Neuron (in vitro differentiated cells): ENCODE results near the gene RBFOX2.

ENCODE experiments used
- H2AFZ ChIP-seq: one replicate; pipeline ENCODE4 v1.6.1; 2013; ENCODE audit warnings: low read depth, mild to moderate bottlenecking, inconsistent platforms, low read length, moderate library complexity
- H3K27me3 ChIP-seq: one replicate; pipeline ENCODE4 v1.6.1; 2013; ENCODE audit warnings: low read length; ENCODE audit not compliant: insufficient read depth
- H3K36me3 ChIP-seq: one replicate; pipeline ENCODE4 v1.6.1; 2013; ENCODE audit warnings: low read length; ENCODE audit not compliant: insufficient read depth
- H3K4me1 ChIP-seq: one replicate; pipeline ENCODE4 v1.6.1; 2013; ENCODE audit warnings: low read length; ENCODE audit not compliant: insufficient read depth
- H3K4me3 ChIP-seq: 2 replicates; pipeline ENCODE4 v1.5.1; 2013; ENCODE audit warnings: mild to moderate bottlenecking, low read length, moderate library complexity
- H3K9me3 ChIP-seq: one replicate; pipeline ENCODE4 v1.6.1; 2013; ENCODE audit warnings: low read length

The RBFOX2 gene

GRCh38 chr22:35783943-35784614 is 244.5 kb downstream of the RBFOX2 start:
- H3K9me3 ChIP-seq: no peaks in the 10 kb centered on the region
- peaks cover 40% of the 10 kb centered on the region for H3K36me3 ChIP-seq

GRCh38 chr22:35782504-35782903 is 246.1 kb downstream of the RBFOX2 start:
- H3K36me3 ChIP-seq: peaks cover 37% of the 10 kb centered on the region
- H2AFZ ChIP-seq: no peak overlapping the region
- peaks cover 3% of the 10 kb centered on the region for H3K4me1 ChIP-seq
- H3K9me3 ChIP-seq: no peaks in the 10 kb centered on the region
- no peak overlapping the region for H3K4me3 ChIP-seq
- no peaks in the 10 kb centered on the region for H3K27me3 ChIP-seq

More at GRCh38 chr22:35783943-35784614, 244.5 kb downstream of the RBFOX2 start:
- Histone ChIP-seq H3K27me3 (no peaks in the 10 kb centered on the region), H3K4me1 (peaks cover 3% of the 10 kb centered on the region), H3K4me3 (no peak overlapping the region), H2AFZ (no peak overlapping the region)

GRCh38 chr22:35781898-35782297 is 246.7 kb downstream of the RBFOX2 start:
- Histone ChIP-seq H3K4me1 (peaks cover 3% of the 10 kb centered on the region), H3K36me3 (peaks cover 34% of the 10 kb centered on the region), H3K4me3 (no peak overlapping the region), H2AFZ (no peak overlapping the region), H3K9me3 (no peaks in the 10 kb centered on the region), H3K27me3 (no peaks in the 10 kb centered on the region)

DNA sequence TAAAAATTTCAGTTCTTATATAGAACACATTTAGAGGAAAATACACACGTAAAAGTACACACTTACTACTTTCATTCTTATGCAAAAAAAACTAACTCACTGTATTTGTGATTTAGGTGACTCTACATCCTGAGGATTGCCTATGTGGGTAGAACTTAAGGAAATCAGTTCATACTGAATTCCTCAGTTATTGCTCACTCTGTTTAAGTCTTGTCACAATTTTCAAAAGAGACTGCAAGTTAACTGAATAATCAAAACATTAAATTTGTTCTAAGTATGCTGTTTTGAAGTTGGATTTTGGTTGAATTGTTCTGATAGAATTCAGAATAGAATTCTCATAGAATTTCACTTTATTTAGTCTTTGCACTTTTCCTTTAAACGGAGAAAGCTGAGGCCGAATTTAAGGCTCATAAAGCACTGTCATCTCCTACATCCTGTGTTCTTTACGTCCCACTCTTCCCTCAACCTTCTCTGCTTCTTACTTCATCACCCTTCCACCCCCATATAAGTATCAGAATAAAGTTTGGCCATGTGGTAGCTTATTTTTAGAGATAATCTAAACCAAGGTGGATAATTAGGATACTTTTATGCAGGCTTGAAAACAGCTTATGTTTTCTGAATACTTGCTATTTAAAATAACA is 251.2 kb downstream of the RBFOX2 start:
- Histone ChIP-seq H3K4me3 (no peak overlapping the region), H3K9me3 (no peaks in the 10 kb centered on the region), H3K36me3 (peaks cover 33% of the 10 kb centered on the region), H2AFZ (no peak overlapping the region), H3K27me3 (no peaks in the 10 kb centered on the region), H3K4me1 (peaks cover under 1% of the 10 kb centered on the region)

GRCh38 chr22:35775339-35775738 is 253.3 kb downstream of the RBFOX2 start:
- Histone ChIP-seq H2AFZ (no peak overlapping the region), H3K4me1 (no peaks in the 10 kb centered on the region), H3K9me3 (no peaks in the 10 kb centered on the region), H3K4me3 (no peak overlapping the region), H3K27me3 (no peaks in the 10 kb centered on the region), H3K36me3 (peaks cover 29% of the 10 kb centered on the region)

DNA sequence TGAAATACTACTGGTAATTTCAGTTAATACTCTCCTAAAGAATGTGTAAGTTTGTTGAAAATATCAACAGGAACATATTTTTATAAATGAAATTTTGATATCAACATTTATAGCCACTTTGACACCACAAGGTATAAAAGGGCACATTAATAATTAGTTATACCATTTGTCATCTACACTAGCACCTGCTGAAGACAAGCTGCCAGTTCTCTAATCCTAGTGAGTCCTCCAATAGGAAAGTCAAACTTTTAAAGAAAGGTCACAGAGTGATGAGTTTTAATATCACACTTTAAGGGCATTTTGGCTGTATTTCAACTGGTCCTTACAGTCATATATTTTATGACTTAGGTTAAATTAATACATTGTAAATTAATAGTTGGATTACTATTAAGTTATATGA is 258.6 kb downstream of the RBFOX2 start:
- Histone ChIP-seq H3K36me3 (peaks cover 13% of the 10 kb centered on the region), H3K4me3 (no peak overlapping the region), H2AFZ (no peak overlapping the region), H3K9me3 (no peaks in the 10 kb centered on the region), H3K27me3 (no peaks in the 10 kb centered on the region), H3K4me1 (no peaks in the 10 kb centered on the region)

DNA sequence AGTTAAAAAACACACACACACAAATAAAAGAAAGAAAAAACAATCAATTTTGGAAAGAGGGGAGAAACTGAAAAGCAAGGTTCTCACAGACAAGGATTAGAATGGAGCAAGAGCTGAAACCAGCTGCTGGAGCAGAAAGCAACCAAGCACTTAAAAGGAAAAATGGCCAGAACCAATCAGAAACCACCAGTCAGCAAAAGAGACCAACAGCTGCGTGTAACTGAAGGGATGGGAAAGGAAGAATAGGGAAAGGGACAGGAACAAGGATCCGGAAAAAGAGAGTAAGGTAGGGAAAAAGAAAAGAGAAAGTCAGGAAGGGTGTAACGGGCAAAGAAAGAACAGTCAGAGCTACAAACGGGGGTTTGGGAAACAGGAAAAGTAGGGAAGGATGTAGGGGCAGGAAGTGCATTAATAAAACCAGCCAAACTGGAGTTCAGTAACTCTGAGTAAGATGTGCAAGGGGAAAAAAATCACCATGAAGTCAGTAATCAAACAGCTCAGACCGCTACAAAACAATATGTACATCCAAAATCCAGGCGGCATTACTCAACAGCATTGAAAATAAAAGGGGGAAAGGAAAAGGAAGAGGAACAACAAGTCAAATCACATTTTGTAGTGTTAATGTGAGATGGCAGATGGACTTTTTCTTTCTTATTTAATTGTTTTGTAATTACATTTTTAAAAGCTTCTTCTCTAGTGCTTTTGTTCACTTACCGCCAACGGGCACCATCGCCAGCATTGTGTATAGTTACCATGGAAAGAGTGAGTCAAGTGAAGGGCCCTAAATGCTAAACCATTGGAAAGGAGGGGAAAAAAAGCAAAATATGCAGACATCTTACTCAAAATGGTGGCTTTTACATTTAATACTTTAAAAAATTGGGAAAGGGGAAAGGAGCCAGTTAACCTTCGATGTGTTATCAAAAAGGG is 261.7 kb downstream of the RBFOX2 start:
- H3K36me3 ChIP-seq: peaks cover 25% of the 10 kb centered on the region
- no peaks in the 10 kb centered on the region for H3K9me3 ChIP-seq
- H3K27me3 ChIP-seq: no peaks in the 10 kb centered on the region
- H3K4me3 ChIP-seq: no peak overlapping the region
- H2AFZ ChIP-seq: no peak overlapping the region
- H3K4me1 ChIP-seq: no peaks in the 10 kb centered on the region

- Histone ChIP-seq H3K4me3 (no peak overlapping the region), H3K4me1 (no peaks in the 10 kb centered on the region), H3K36me3 (peaks cover 63% of the 10 kb centered on the region), H2AFZ (no peak overlapping the region), H3K27me3 (no peaks in the 10 kb centered on the region), H3K9me3 (no peaks in the 10 kb centered on the region)
These were observed 267.6 kb downstream of the RBFOX2 start for GRCh38 chr22:35761037-35761436.

DNA sequence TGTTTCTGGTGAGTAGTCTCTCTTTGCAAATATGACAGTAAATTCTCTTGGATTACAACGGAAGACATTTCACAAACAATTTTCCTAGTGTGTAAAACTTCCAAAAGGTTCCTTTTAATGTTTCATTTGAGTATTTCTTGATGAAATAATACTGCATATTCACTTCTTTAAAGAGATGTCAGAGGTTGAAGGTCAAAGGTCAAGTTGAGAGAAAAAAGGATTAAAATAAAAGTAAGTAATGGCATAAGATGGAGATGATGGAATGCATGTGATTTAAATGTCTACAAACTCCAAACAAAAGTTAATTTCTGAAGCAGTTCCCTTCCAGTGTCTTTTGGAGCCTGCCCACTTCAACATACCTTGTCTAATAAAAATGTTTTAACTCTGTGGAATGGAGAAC is 270.2 kb downstream of the RBFOX2 start:
- no peaks in the 10 kb centered on the region for H3K27me3 ChIP-seq
- no peak overlapping the region for H3K4me3 ChIP-seq
- H3K9me3 ChIP-seq: no peaks in the 10 kb centered on the region
- H3K4me1 ChIP-seq: no peaks in the 10 kb centered on the region
- H2AFZ ChIP-seq: no peak overlapping the region
- peaks cover 72% of the 10 kb centered on the region for H3K36me3 ChIP-seq

GRCh38 chr22:35756722-35757121 is 271.9 kb downstream of the RBFOX2 start:
- H3K27me3 ChIP-seq: no peaks in the 10 kb centered on the region
- H3K4me1 ChIP-seq: peaks cover 9% of the 10 kb centered on the region
- H3K9me3 ChIP-seq: no peaks in the 10 kb centered on the region
- no peak overlapping the region for H2AFZ ChIP-seq
- H3K36me3 ChIP-seq: peaks cover 72% of the 10 kb centered on the region
- H3K4me3 ChIP-seq: no peak overlapping the region

- no peaks in the 10 kb centered on the region for H3K27me3 ChIP-seq
- no peaks in the 10 kb centered on the region for H3K9me3 ChIP-seq
- H3K4me3 ChIP-seq: no peak overlapping the region
- H2AFZ ChIP-seq: no peak overlapping the region
- peaks cover 9% of the 10 kb centered on the region for H3K4me1 ChIP-seq
- H3K36me3 ChIP-seq: peaks cover 57% of the 10 kb centered on the region
These were observed 273.9 kb downstream of the RBFOX2 start for GRCh38 chr22:35754761-35755160.

DNA sequence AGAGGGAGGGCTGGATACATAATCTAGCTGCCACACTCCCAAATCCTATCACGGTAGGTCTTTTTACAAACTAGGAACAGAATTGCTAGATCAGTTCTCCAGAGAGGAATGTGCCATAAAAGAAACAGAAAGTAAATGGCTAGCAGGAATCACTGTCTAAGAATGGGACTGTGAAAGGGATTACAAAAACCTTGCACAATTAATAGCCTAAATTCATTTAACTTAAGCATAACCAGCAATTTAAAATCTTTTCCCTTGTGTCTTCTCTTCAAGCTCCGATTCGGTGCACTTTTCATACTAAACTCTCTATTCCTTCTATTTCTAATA is 275.8 kb downstream of the RBFOX2 start:
- Histone ChIP-seq H3K4me3 (no peak overlapping the region), H3K4me1 (peaks cover 9% of the 10 kb centered on the region), H2AFZ (no peak overlapping the region), H3K27me3 (no peaks in the 10 kb centered on the region), H3K9me3 (no peaks in the 10 kb centered on the region), H3K36me3 (peaks cover 41% of the 10 kb centered on the region)
